Fibroblast of mammary gland (primary cell): ENCODE data around the gene ATXN2.

Experiments used
- DNase-seq: peaks from one replicate; pipeline ENCODE4 v3.0.0-alpha.2; 2010; ENCODE audit warnings: low read depth
- H3K4me3 ChIP-seq: 2 replicates; pipeline ENCODE4 v1.5.1; 2011; ENCODE audit warnings: low read depth, mild to moderate bottlenecking, low read length, moderate library complexity; ENCODE audit not compliant: control insufficient read depth
- CTCF ChIP-seq: conservative IDR thresholded peaks from 2 replicates; pipeline ENCODE4 v1.5.1; 2011; ENCODE audit warnings: low read depth, low read length, inconsistent platforms; ENCODE audit not compliant: control insufficient read depth, insufficient read depth

The ATXN2 gene

GRCh38 chr12:111455448-111456320 is 143.4 kb downstream of the ATXN2 start:
- peak; percentile 61 for DNase-seq
- TF ChIP-seq CTCF: no peak

GRCh38 chr12:111454716-111455447 is 144.2 kb downstream of the ATXN2 start:
- no peak for TF ChIP-seq CTCF
- no peak for DNase-seq
- H3K4me3 ChIP-seq: no peak overlapping the region

More at GRCh38 chr12:111455448-111456320, 143.4 kb downstream of the ATXN2 start:
- no peak overlapping the region for H3K4me3 ChIP-seq

- no peak overlapping the region for H3K4me3 ChIP-seq
- no peak for DNase-seq
- no peak for TF ChIP-seq CTCF
These were observed 144.8 kb downstream of the ATXN2 start for GRCh38 chr12:111454311-111454710.

GRCh38 chr12:111453071-111453989 is 145.8 kb downstream of the ATXN2 start:
- TF ChIP-seq CTCF: no peak
- DNase-seq: no peak

GRCh38 chr12:111451649-111452129 is 147.4 kb downstream of the ATXN2 start:
- no peak overlapping the region for H3K4me3 ChIP-seq
- peak; percentile 64 for DNase-seq
- TF ChIP-seq CTCF: peak; percentile 73

More at GRCh38 chr12:111453071-111453989, 145.8 kb downstream of the ATXN2 start:
- no peak overlapping the region for H3K4me3 ChIP-seq

- H3K4me3 ChIP-seq: no peak overlapping the region
- DNase-seq: no peak
- no peak for TF ChIP-seq CTCF
These were observed 147.9 kb downstream of the ATXN2 start for GRCh38 chr12:111451232-111451631.
